SK-N-MC (cell line): ENCODE data around the gene SAMD14.

Experiments used
- DNase-seq: peaks from one replicate; pipeline ENCODE4 v3.0.0-alpha.2; 2011; ENCODE audit warnings: low read depth, low spot score
- H3K27ac ChIP-seq: fragments of 200-600 bp; sonication (generic); 2 replicates; pipeline ENCODE4 v1.5.1; 2016; ENCODE audit warnings: mixed run types
- H3K36me3 ChIP-seq: fragments of 200-600 bp; sonication (generic); 2 replicates; pipeline ENCODE4 v1.6.1; 2017; ENCODE audit warnings: antibody characterized with exemption, low read length, mixed read lengths; ENCODE audit not compliant: insufficient read depth
- H3K4me3 ChIP-seq: fragments of 200-600 bp; sonication (generic); 2 replicates; pipeline ENCODE4 v1.5.1; 2016
- H3K9ac ChIP-seq: fragments of 200-600 bp; sonication (generic); 2 replicates; pipeline ENCODE4 v1.8.0; 2017; ENCODE audit warnings: mixed run types, mixed read lengths; ENCODE audit not compliant: insufficient read length
- H3K9me3 ChIP-seq: fragments of 200-600 bp; sonication (generic); 2 replicates; pipeline ENCODE4 v1.6.1; 2017; ENCODE audit warnings: low read depth, mild to moderate bottlenecking, antibody characterized with exemption, low read length, moderate library complexity, mixed read lengths
- EZH2 ChIP-seq: fragments of 200-600 bp; sonication (generic); IDR thresholded peaks from one replicate; pipeline ENCODE4 v1.6.1; 2017; ENCODE audit warnings: antibody characterized with exemption
- FOXP2 ChIP-seq: optimal IDR thresholded peaks from 2 replicates; pipeline ENCODE3; 2011; ENCODE audit warnings: mild to moderate bottlenecking, moderate library complexity; ENCODE audit not compliant: insufficient read depth; ENCODE audit errors: extremely low read length, control extremely low read depth
- POLR2AphosphoS5 ChIP-seq: IDR thresholded peaks from 2 replicates; pipeline ENCODE4 v1.6.1; 2012; ENCODE audit warnings: mild to moderate bottlenecking, low read depth, low read length, borderline replicate concordance

Gene SAMD14

GRCh38 chr17:50129728-50130558, at the start of gene SAMD14:
SAMD14 (minus strand) TSS chr17:50130160; CDS start chr17:50124959, 5,201 bp downstream.
- Histone ChIP-seq H3K27ac (peak within 1 kb of the TSS; percentile 66), H3K36me3 (peaks cover 7% of the 10 kb centered on the region; the same call in 1 of the 2 replicates), H3K9ac (peak within 1 kb of the TSS; percentile 65), H3K4me3 (peak within 1 kb of the TSS; percentile 86), H3K9me3 (no peaks in the 10 kb centered on the region)
- TF ChIP-seq POLR2AphosphoS5, result no peak
- TF ChIP-seq FOXP2, result no peak
- no peak for TF ChIP-seq EZH2
- no peak for DNase-seq

GRCh38 chr17:50177983-50178834, 48.2 kb upstream of the SAMD14 start:
- DNase-seq, result no peak
- TF ChIP-seq FOXP2 (no peak), POLR2AphosphoS5 (no peak), EZH2 (no peak)
- no peak overlapping the region for H3K27ac ChIP-seq
- H3K9ac ChIP-seq, result no peak overlapping the region
- no peaks in the 10 kb centered on the region for H3K9me3 ChIP-seq
- no peaks in the 10 kb centered on the region for H3K36me3 ChIP-seq
- no peak overlapping the region for H3K4me3 ChIP-seq

DNA sequence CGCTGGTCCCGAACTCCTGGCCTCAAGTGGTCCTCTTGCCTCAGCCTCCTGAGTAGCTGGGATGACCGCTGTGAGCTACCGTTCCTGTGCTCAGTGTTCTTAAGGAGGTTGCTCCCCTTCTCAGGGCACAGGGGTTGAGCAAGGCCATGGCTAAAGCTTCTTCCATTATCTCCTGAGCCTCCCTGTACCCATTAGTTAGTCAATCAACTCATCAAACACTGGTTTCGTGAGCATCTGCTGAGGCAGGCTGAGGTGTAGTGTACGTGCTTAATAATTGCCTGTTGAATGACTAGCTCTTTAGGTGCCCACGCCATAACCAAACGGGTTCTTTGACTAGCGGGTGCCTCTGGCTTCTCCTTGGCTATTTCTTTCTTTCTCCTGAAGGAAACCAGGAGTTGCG, 47.5 kb upstream of the SAMD14 start:
- TF ChIP-seq POLR2AphosphoS5, result no peak
- TF ChIP-seq EZH2, result no peak
- TF ChIP-seq FOXP2, result no peak
- no peak overlapping the region for H3K27ac ChIP-seq
- no peak overlapping the region for H3K4me3 ChIP-seq

DNA sequence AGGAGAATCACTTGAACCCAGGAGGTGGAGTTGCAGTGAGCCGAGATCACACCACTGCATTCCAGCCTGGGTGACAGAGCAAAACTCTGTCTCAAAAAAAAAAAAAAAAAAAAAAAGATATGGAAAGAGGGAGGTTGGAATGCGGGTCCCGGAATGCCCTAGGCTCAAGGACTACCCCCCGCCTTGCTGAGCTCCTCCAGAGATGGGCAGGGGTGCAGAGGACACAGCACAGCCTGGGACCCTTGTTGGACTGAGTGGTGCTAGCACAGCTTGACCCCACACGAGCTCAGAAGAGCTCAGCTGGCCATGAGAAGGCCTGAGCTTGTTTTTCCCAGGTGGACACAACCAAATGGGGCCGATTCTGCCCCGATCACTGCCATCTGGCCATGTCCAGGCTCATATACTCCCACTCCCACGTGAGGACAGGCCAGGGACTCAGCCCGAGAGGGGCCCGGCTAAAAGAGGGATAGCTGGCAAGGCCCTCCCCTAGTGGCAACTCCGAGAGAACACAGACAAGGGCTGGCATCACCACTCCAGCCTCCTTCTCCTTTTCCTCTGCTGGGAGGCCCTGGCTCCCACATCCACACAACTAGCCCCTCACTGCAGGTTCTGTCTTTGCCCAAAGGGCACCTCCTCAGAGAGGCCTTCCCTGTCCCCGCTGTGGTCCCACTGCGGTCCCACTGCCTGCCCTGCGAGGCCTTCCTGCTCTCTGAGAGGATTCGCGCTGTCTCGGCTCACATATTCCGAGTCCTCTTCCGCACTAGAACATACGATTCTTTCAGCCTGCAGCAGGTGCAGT, 46.8 kb upstream of the SAMD14 start:
- Histone ChIP-seq H3K36me3 (no peaks in the 10 kb centered on the region), H3K4me3 (no peak overlapping the region), H3K9me3 (no peaks in the 10 kb centered on the region), H3K27ac (no peak overlapping the region), H3K9ac (no peak overlapping the region)
- TF ChIP-seq POLR2AphosphoS5 (no peak), EZH2 (no peak), FOXP2 (no peak)
- no peak for DNase-seq

More for the DNA sequence above, 47.5 kb upstream of the SAMD14 start:
- Histone ChIP-seq H3K9ac (no peak overlapping the region), H3K36me3 (no peaks in the 10 kb centered on the region), H3K9me3 (no peaks in the 10 kb centered on the region)
- no peak for DNase-seq

DNA sequence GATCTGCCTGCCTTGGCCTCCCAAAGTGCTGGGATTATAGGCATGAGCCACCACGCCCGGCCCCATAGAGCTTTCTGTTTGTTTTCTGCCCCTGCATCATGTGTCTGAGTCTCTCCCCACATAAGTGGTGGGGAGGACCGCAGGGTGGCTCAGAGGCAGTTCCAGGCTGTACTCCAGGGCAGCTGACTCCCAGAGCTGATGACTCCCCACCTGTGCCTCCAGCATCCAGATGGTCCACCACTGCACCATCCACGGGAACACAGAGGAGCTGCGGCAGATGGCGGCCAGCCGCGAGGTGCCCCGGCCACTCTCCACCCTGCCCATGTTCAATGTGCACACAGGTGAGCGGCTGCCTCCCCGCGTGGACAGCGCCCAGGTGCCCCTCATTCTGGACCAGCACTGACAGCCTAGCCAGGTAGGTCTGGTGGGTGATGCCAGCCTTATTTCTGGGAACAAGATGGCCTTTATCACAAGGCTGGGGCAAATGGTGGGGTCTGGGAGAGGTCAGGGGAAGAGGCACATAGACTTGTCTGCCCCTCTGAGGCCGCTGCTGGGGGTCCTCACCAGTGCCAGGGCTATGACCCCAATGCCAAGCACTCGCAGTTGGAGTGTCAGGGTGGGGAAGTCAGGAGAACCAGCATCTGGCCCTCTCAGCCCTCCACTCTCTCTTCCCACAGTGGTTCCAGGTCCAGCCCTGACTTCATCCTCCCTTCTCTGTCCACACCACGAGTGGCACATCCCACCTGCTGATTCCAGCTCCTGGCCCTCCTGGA, 45.3 kb upstream of the SAMD14 start:
- DNase-seq, result no peak
- Histone ChIP-seq H3K27ac (no peak overlapping the region), H3K9me3 (no peaks in the 10 kb centered on the region), H3K9ac (no peak overlapping the region), H3K4me3 (no peak overlapping the region), H3K36me3 (no peaks in the 10 kb centered on the region)
- TF ChIP-seq POLR2AphosphoS5, result no peak

GRCh38 chr17:50174444-50174843, 44.5 kb upstream of the SAMD14 start:
- no peaks in the 10 kb centered on the region for H3K36me3 ChIP-seq
- H3K27ac ChIP-seq, result no peak overlapping the region
- no peak overlapping the region for H3K9ac ChIP-seq
- H3K4me3 ChIP-seq, result no peak overlapping the region
- TF ChIP-seq EZH2, result no peak
- no peak for TF ChIP-seq FOXP2
- no peak for TF ChIP-seq POLR2AphosphoS5
- no peaks in the 10 kb centered on the region for H3K9me3 ChIP-seq
- DNase-seq, result no peak

DNA sequence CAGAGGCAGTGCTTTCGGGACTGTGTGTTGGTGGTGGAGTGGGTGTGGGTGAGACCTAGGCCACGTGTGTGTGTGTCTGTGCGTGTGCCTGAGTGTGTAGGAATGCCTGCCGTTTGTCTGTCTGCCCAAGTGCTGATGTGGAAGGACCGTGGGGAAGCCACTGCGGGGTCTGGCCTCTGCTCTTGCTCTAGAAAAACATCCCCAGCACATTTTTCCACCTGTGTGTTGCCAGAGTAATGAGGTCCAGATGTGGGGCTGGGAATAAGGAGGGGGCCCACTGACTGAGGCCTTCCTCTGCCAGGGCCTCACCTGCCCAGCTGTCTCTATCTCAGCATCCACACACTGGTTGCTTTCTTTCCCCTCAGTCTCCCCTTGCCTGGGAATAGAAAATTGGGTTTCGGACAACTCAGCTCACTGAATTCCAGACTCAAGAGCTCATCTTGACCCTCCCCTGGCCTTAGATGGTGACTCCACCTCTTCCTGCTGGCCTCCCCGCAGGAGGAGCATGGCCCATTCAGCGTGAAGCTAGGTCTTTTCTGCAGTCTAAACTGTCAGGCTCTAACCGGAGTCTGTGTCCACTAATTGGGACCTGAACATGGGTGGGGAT, 43.5 kb upstream of the SAMD14 start:
- no peak for DNase-seq

More for the DNA sequence above, 43.5 kb upstream of the SAMD14 start:
- Histone ChIP-seq H3K9ac (no peak overlapping the region), H3K27ac (no peak overlapping the region), H3K4me3 (no peak overlapping the region), H3K9me3 (no peaks in the 10 kb centered on the region), H3K36me3 (no peaks in the 10 kb centered on the region)
- TF ChIP-seq EZH2 (no peak), FOXP2 (no peak), POLR2AphosphoS5 (no peak)
